ENCODE data around the gene TFR2. TPM values are rescaled to one million over a fixed set of nuclear protein-coding genes. Genes with fewer than 3 reads are reported as not detected.

The TFR2 gene
- total RNA-seq, 2 donors from 2014 or later, result 0.26 TPM; not detected in 1

- 90 to 91% methylated on average over 14 to 22 of the region's 22 CpGs for WGBS, 2 donors
- H3K4me1 ChIP-seq, result peaks cover 40% of the 10 kb centered on the region
- no peak for DNase-seq
Observed at GRCh38 chr7:100687261-100687660, 45.9 kb upstream of the TFR2 start.

DNA sequence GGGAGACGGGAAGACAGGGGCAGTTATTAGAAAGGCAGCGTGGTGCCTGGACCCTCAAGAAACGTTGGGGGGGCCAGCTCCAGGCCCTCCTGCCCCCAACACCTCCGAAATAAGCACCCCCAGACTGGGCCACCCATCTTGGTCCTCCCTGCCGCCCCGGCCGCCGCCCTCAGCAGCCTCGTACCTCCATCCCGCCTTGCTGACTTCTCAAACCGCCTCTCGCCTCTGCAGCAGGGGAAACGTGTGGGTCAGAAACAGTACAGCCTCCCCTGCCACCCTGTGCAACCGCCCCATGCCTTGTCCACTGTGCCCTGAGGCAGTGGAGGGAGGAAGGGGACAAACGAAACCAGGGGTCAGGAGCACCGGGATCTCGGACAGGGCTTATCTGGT, 45.5 kb upstream of the TFR2 start:
- H3K27ac ChIP-seq, result no peak overlapping the region
- DNase-seq, result no peak
- H3K9me3 ChIP-seq, result no peaks in the 10 kb centered on the region
- no peak overlapping the region for H3K4me3 ChIP-seq
- TF ChIP-seq CTCF (IDR thresholded peaks at IDR 0.05), result no peak
- no peak for TF ChIP-seq POLR2A (IDR thresholded peaks at IDR 0.05)
- 85 to 91% methylated on average over 17 of the region's 17 CpGs for WGBS, 2 donors
- intact Hi-C loops (cut with DNase I), result loop anchor here (10.0 kb wide), 1 partner anchor 212 kb away; the partner anchor contains the start of gene TSC22D4
- ATAC-seq, result no peak
- peaks cover 36% of the 10 kb centered on the region for H3K4me1 ChIP-seq
- H3K36me3 ChIP-seq (replicated peaks in 1 of 2; ENCODE audit: insufficient read depth in 1 of 2, low read depth in 2 of 2), result peaks cover 14 to 50% of the 10 kb centered on the region in 2 donors
- no peaks in the 10 kb centered on the region for H3K27me3 ChIP-seq

More at GRCh38 chr7:100687261-100687660, 45.9 kb upstream of the TFR2 start:
- no peak overlapping the region for H3K27ac ChIP-seq
- intact Hi-C loops (cut with DNase I), result loop anchor here (10.0 kb wide), 1 partner anchor 212 kb away; the partner anchor contains the start of gene TSC22D4
- no peak for ATAC-seq
- H3K4me3 ChIP-seq, result no peak overlapping the region
- no peaks in the 10 kb centered on the region for H3K9me3 ChIP-seq
- TF ChIP-seq POLR2A (IDR thresholded peaks at IDR 0.05) (no peak), CTCF (IDR thresholded peaks at IDR 0.05) (no peak)
- peaks cover 10 to 46% of the 10 kb centered on the region in 2 donors for H3K36me3 ChIP-seq (replicated peaks in 1 of 2; ENCODE audit: insufficient read depth in 1 of 2, low read depth in 2 of 2)
- H3K27me3 ChIP-seq, result no peaks in the 10 kb centered on the region

DNA sequence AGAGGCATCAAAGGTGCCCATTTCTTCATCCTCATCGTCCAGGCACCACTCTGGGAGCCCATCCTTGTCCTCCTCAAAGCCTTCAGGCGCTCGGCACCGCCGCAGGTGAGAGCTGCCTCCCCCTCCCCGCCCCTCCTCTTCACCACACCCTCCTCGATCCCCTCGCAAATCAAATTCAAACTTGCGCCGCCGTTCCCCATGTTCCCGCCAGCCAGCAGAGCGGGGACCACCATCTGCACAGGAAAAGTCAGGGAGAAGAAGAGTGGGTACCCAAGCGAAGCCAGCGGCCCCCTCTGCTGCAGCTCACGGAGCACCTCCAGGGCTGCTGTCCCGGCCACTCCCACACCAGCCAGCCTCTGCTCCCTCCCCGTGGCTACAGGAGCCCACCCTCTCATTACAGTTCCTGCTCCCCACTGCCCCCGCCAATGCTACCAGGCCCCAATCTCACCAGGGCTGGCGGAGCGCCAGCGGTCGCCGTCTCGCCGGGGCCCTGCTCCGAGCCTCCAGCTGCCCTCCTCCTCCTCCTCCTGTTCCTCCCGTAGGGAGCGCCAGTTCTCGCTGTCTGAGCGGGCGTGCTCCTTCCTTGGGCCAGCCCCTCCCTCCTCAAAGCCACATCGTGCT, 45.0 kb upstream of the TFR2 start:
- Histone ChIP-seq H3K4me3 (no peak overlapping the region), H3K27me3 (no peaks in the 10 kb centered on the region), H3K9me3 (no peaks in the 10 kb centered on the region), H3K36me3 (replicated peaks in 1 of 2; ENCODE audit: insufficient read depth in 1 of 2, low read depth in 2 of 2) (peaks cover 15 to 54% of the 10 kb centered on the region in 2 donors), H3K4me1 (peaks cover 31% of the 10 kb centered on the region), H3K27ac (no peak overlapping the region)
- no peak for TF ChIP-seq CTCF (IDR thresholded peaks at IDR 0.05)
- TF ChIP-seq POLR2A (IDR thresholded peaks at IDR 0.05), result no peak
- 82 to 92% methylated on average over 30 to 33 of the region's 33 CpGs for WGBS, 2 donors
- intact Hi-C loops (cut with DNase I), result loop anchor here (10.0 kb wide), 1 partner anchor 212 kb away; the partner anchor contains the start of gene TSC22D4
- ATAC-seq (no peak), DNase-seq (peak in 1 of 4 donors; percentile 14)

GRCh38 chr7:100685631-100686145, 44.3 kb upstream of the TFR2 start:
- Histone ChIP-seq H3K27ac (no peak overlapping the region), H3K36me3 (replicated peaks in 1 of 2; ENCODE audit: insufficient read depth in 1 of 2, low read depth in 2 of 2) (peaks cover 15 to 54% of the 10 kb centered on the region in 2 donors), H3K4me1 (peaks cover 24% of the 10 kb centered on the region), H3K4me3 (no peak overlapping the region), H3K27me3 (no peaks in the 10 kb centered on the region), H3K9me3 (no peaks in the 10 kb centered on the region)
- WGBS, 2 donors, result 92% methylated on average over 17 of the region's 17 CpGs
- intact Hi-C loops (cut with DNase I), result loop anchor here (10.0 kb wide), 1 partner anchor 211 kb away; the partner anchor contains the start of gene TSC22D4
- TF ChIP-seq POLR2A (IDR thresholded peaks at IDR 0.05) (no peak), CTCF (IDR thresholded peaks at IDR 0.05) (no peak)
- no peak for DNase-seq
- no peak for ATAC-seq
